ENCODE results near the gene DUSP23. TPM values are rescaled to one million over a fixed set of nuclear protein-coding genes. Genes with fewer than 3 reads are reported as not detected.

DUSP23 gene
- total RNA-seq, 1 donor from 2014 or later = 40.1 TPM

- no peak for DNase-seq (ENCODE audit: low spot score in 2 of 2, unreplicated experiment in 2 of 2)
- TF ChIP-seq, protein P1, sequence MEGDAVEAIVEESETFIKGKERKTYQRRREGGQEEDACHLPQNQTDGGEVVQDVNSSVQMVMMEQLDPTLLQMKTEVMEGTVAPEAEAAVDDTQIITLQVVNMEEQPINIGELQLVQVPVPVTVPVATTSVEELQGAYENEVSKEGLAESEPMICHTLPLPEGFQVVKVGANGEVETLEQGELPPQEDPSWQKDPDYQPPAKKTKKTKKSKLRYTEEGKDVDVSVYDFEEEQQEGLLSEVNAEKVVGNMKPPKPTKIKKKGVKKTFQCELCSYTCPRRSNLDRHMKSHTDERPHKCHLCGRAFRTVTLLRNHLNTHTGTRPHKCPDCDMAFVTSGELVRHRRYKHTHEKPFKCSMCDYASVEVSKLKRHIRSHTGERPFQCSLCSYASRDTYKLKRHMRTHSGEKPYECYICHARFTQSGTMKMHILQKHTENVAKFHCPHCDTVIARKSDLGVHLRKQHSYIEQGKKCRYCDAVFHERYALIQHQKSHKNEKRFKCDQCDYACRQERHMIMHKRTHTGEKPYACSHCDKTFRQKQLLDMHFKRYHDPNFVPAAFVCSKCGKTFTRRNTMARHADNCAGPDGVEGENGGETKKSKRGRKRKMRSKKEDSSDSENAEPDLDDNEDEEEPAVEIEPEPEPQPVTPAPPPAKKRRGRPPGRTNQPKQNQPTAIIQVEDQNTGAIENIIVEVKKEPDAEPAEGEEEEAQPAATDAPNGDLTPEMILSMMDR (IDR thresholded peaks at IDR 0.05; ENCODE audit: unreplicated experiment) = no peak
- H3K4me3 Mint-ChIP-seq = no peak overlapping the region
- peaks cover 31% of the 10 kb centered on the region for H3K27me3 Mint-ChIP-seq (ENCODE audit: low read depth)
- H3K9me3 Mint-ChIP-seq = no peaks in the 10 kb centered on the region
- H3K27ac Mint-ChIP-seq = no peak overlapping the region
- H3K4me1 Mint-ChIP-seq = peaks cover 38% of the 10 kb centered on the region
- H3K36me3 Mint-ChIP-seq = no peaks in the 10 kb centered on the region
Measured at GRCh38 chr1:159823406-159823805, 42.6 kb downstream of the DUSP23 start.

GRCh38 chr1:159825564-159825963 is 44.8 kb downstream of the DUSP23 start:
- TF ChIP-seq, protein P1 (IDR thresholded peaks at IDR 0.05; ENCODE audit: unreplicated experiment) = no peak
- no peak overlapping the region for H3K4me3 Mint-ChIP-seq
- no peak overlapping the region for H3K27ac Mint-ChIP-seq
- peaks cover 43% of the 10 kb centered on the region for H3K4me1 Mint-ChIP-seq
- peaks cover 26% of the 10 kb centered on the region for H3K27me3 Mint-ChIP-seq (ENCODE audit: low read depth)
- H3K9me3 Mint-ChIP-seq = no peaks in the 10 kb centered on the region
- H3K36me3 Mint-ChIP-seq = no peaks in the 10 kb centered on the region
- no peak for DNase-seq (ENCODE audit: low spot score in 2 of 2, unreplicated experiment in 2 of 2)

GRCh38 chr1:159826441-159827101 is 45.8 kb downstream of the DUSP23 start, which contains the start of gene SLAMF8:
Gene SLAMF8 (plus strand): TSS chr1:159826873. CDS start chr1:159826899, 26 bp downstream.
- TF ChIP-seq, protein P1 (IDR thresholded peaks at IDR 0.05; ENCODE audit: unreplicated experiment) = no peak
- H3K27ac Mint-ChIP-seq = no peak within 1 kb of the TSS
- peaks cover 21% of the 10 kb centered on the region for H3K27me3 Mint-ChIP-seq (ENCODE audit: low read depth)
- no peak within 1 kb of the TSS for H3K4me3 Mint-ChIP-seq
- H3K9me3 Mint-ChIP-seq = no peaks in the 10 kb centered on the region
- DNase-seq (ENCODE audit: low spot score in 2 of 2, unreplicated experiment in 2 of 2) = no peak
- H3K4me1 Mint-ChIP-seq = peaks cover 43% of the 10 kb centered on the region
- H3K36me3 Mint-ChIP-seq = no peaks in the 10 kb centered on the region

DNA sequence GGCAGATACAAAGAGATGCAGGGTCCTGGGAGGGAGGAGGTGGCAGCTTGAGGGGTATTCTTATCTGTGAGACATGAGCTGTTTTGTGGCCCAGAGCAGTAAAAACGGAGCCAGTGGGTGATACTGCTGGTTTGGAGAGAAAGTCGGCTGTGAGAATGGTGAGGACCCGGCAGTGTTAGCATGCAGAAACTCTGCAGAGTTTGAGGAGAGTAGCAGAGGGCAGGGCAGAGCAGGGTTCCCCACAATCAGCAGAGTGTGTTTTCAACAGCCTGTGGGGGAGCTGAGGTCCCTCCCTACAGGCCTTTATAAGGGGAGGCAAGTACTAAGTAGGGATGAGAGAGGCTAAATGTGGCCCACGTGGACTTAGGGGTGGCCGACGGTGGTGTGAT is 46.3 kb downstream of the DUSP23 start:
- no peak overlapping the region for H3K27ac Mint-ChIP-seq
- no peaks in the 10 kb centered on the region for H3K9me3 Mint-ChIP-seq
- H3K4me3 Mint-ChIP-seq = no peak overlapping the region
- peaks cover 18% of the 10 kb centered on the region for H3K27me3 Mint-ChIP-seq (ENCODE audit: low read depth)
- TF ChIP-seq, protein P1 (IDR thresholded peaks at IDR 0.05; ENCODE audit: unreplicated experiment) = no peak
- H3K4me1 Mint-ChIP-seq = peaks cover 46% of the 10 kb centered on the region
- H3K36me3 Mint-ChIP-seq = no peaks in the 10 kb centered on the region
- no peak for DNase-seq (ENCODE audit: low spot score in 2 of 2, unreplicated experiment in 2 of 2)

GRCh38 chr1:159827549-159827948 is 46.8 kb downstream of the DUSP23 start:
- no peak for DNase-seq (ENCODE audit: low spot score in 2 of 2, unreplicated experiment in 2 of 2)
- no peak overlapping the region for H3K27ac Mint-ChIP-seq
- TF ChIP-seq, protein P1 (IDR thresholded peaks at IDR 0.05; ENCODE audit: unreplicated experiment) = no peak
- H3K27me3 Mint-ChIP-seq (ENCODE audit: low read depth) = peaks cover 14% of the 10 kb centered on the region
- no peaks in the 10 kb centered on the region for H3K9me3 Mint-ChIP-seq
- no peaks in the 10 kb centered on the region for H3K36me3 Mint-ChIP-seq
- peaks cover 46% of the 10 kb centered on the region for H3K4me1 Mint-ChIP-seq
- no peak overlapping the region for H3K4me3 Mint-ChIP-seq

Data from mesothelial cell of epicardium (in vitro differentiated cells).